K562 (cell line): ENCODE results near the gene ZNF549. TPM values are rescaled to one million over a fixed set of nuclear protein-coding genes. Genes with fewer than 3 reads are reported as not detected.

ENCODE experiments used
- ATAC-seq: fragments of 200-7000 bp; cut with Tn5 transposase; 3 replicates; pipeline ENCODE4 v1.9.1; 2020; ENCODE audit warnings: moderate library complexity
- BruUV-seq: library from RNA; stranded (reverse); fragments of 400-500 nt; replicated peaks from 2 replicates; lab custom pipeline; 2021; lab: Mats Ljungman, UMichigan
- CTCF ChIA-PET: fragments of 300-600 bp; formaldehyde crosslinking; extraction: SDS; loops from one replicate; lab custom pipeline; 2021; ENCODE audit warnings: low intra/inter-chr PET ratio; lab: Yijun Ruan, JAX
- POLR2A ChIA-PET: fragments of 300-600, 350-650 bp; sonication (Branson Sonifier 250); formaldehyde crosslinking; extraction: SDS; loops from one replicate; lab custom pipeline; 2021; ENCODE audit warnings: antibody characterized with exemption, inconsistent platforms; lab: Yijun Ruan, JAX
- DNase-seq, 4 experiments: peaks; one replicate each; pipeline versions ENCODE4 v3.0.0 to v3.0.0-alpha.2; 2011 to 2018; ENCODE audit warnings: low spot score in 3 of 4, mixed read lengths in 3 of 4; ENCODE audit errors: extremely low read depth in 1 of 4
- FAIRE-seq: peaks from 2 replicates; lab custom pipeline; 2011; peaks lifted over from hg19 to GRCh38; lab: Jason Lieb, UNC
- H2AFZ ChIP-seq: 2 replicates; pipeline ENCODE4 v1.6.0; 2011; ENCODE audit warnings: low read depth, low read length, control low read depth, inconsistent platforms
- H3K27ac ChIP-seq: fragments of 200-600 bp; 3 replicates; pipeline ENCODE4 v1.8.0; 2011; ENCODE audit warnings: low read depth, mild to moderate bottlenecking, control low read depth, inconsistent platforms, low read length, moderate library complexity, mixed read lengths; ENCODE audit errors: extremely low read depth
- H3K27me3 ChIP-seq, 2 experiments: fragments of 300-600 bp in 1 of 2; 2 replicates in 1 of 2; 3 replicates in 1 of 2; pipeline versions ENCODE4 v1.6.0 to v1.8.0; 2011; ENCODE audit warnings: inconsistent platforms in 2 of 2, low read length in 2 of 2, mild to moderate bottlenecking in 1 of 2, mixed read lengths in 1 of 2, moderate library complexity in 1 of 2; ENCODE audit not compliant: control insufficient read depth in 2 of 2, insufficient read depth in 2 of 2
- H3K36me3 ChIP-seq: fragments of 300-600 bp; 3 replicates; pipeline ENCODE4 v1.8.0; 2011; ENCODE audit warnings: mild to moderate bottlenecking, low read length, inconsistent platforms; ENCODE audit not compliant: control insufficient read depth, insufficient read depth
- H3K4me1 ChIP-seq, 2 experiments: fragments of 200-600 bp in 1 of 2; replicated peaks in 1 of 2; 2 replicates in 1 of 2; 3 replicates in 1 of 2; pipeline versions ENCODE4 v1.5.1 to v1.8.0; 2011; ENCODE audit warnings: inconsistent platforms in 2 of 2, low read length in 2 of 2, mild to moderate bottlenecking in 1 of 2, mixed read lengths in 1 of 2, moderate library complexity in 1 of 2; ENCODE audit not compliant: control insufficient read depth in 2 of 2, insufficient read depth in 2 of 2
- H3K4me2 ChIP-seq: 2 replicates; pipeline ENCODE4 v1.6.1; 2011; ENCODE audit warnings: low read length, control low read depth, inconsistent platforms, mixed read lengths; ENCODE audit not compliant: insufficient read depth
- H3K4me3 ChIP-seq: fragments of 200-600 bp; sonication (generic), shearing (Covaris generic); 2 replicates; pipeline ENCODE4 v1.5.1; 2016; ENCODE audit warnings: control low read depth, inconsistent platforms
- H3K79me2 ChIP-seq: fragments of 200-600 bp; 3 replicates; pipeline ENCODE4 v1.8.0; 2011; ENCODE audit warnings: low read length, inconsistent platforms; ENCODE audit not compliant: control insufficient read depth, insufficient read depth
- H3K9ac ChIP-seq, 2 experiments: 2 replicates each; pipeline versions ENCODE4 v1.6.0 to v1.6.1; 2011; ENCODE audit warnings: low read depth in 2 of 2, low read length in 2 of 2, control low read depth in 1 of 2, inconsistent platforms in 1 of 2, mild to moderate bottlenecking in 1 of 2, mixed read lengths in 1 of 2; ENCODE audit not compliant: insufficient read depth in 1 of 2
- H3K9me1 ChIP-seq: one replicate; pipeline ENCODE4 v1.6.0; 2011; ENCODE audit warnings: inconsistent platforms, mild to moderate bottlenecking, low read length, moderate library complexity; ENCODE audit not compliant: control insufficient read depth, insufficient read depth
- H3K9me3 ChIP-seq: replicated peaks from 2 replicates; pipeline ENCODE4 v1.5.1; 2011; ENCODE audit warnings: low read depth, low read length, inconsistent platforms; ENCODE audit not compliant: control insufficient read depth, insufficient read depth
- H4K20me1 ChIP-seq: replicated peaks from 2 replicates; pipeline ENCODE4 v1.6.1; 2011; ENCODE audit warnings: low read length, inconsistent platforms, mixed read lengths; ENCODE audit not compliant: control insufficient read depth, insufficient read depth
- CBFA2T3 ChIP-seq: fragments of 450-650 bp; IDR thresholded peaks from 2 replicates; pipeline ENCODE4 v1.6.1; 2017
- GTF3C2 ChIP-seq: IDR thresholded peaks from 3 replicates; pipeline ENCODE4 v1.6.1; 2011; ENCODE audit warnings: borderline replicate concordance, mild to moderate bottlenecking, moderate library complexity; ENCODE audit not compliant: insufficient read length; ENCODE audit errors: extremely low read depth
- KLF6 ChIP-seq: fragments of 250-450 bp; sonication (Bioruptor Pico); IDR thresholded peaks from 2 replicates; pipeline ENCODE4 v1.4.0; 2020; ENCODE audit warnings: mild to moderate bottlenecking, moderate library complexity, borderline replicate concordance
- MXI1 ChIP-seq: IDR thresholded peaks from 2 replicates; pipeline ENCODE4 v1.6.1; 2011; ENCODE audit warnings: low read depth, mild to moderate bottlenecking, improper control_type of control experiment, low read length
- NCOA4 ChIP-seq: fragments of 450-650 bp; IDR thresholded peaks from 2 replicates; pipeline ENCODE4 v1.6.1; 2018; ENCODE audit warnings: mild to moderate bottlenecking; ENCODE audit not compliant: partially characterized antibody
- NEUROD1 ChIP-seq: fragments of 150-350 bp; IDR thresholded peaks from 2 replicates; pipeline ENCODE4 v1.6.1; 2014; ENCODE audit warnings: borderline replicate concordance, low read length, low read depth; ENCODE audit not compliant: partially characterized antibody
- RBM22 ChIP-seq: fragments of 200-400 bp; formaldehyde crosslinking; IDR thresholded peaks from 2 replicates; pipeline ENCODE4 v1.6.1; 2018; ENCODE audit warnings: low read length, low read depth; ENCODE audit not compliant: poor library complexity, severe bottlenecking
- SRSF7 ChIP-seq: fragments of 200-400 bp; formaldehyde crosslinking; optimal IDR thresholded peaks from 2 replicates; pipeline ENCODE3; 2017; ENCODE audit warnings: mild to moderate bottlenecking, low read depth, low read length
- TFAM ChIP-seq: fragments of 250-450 bp; sonication (Bioruptor Pico); conservative IDR thresholded peaks from 2 replicates; pipeline ENCODE4 v1.5.0; 2021; ENCODE audit warnings: mild to moderate bottlenecking, moderate library complexity
- TRIM24 ChIP-seq, 2 experiments: fragments of 450-650 bp; IDR thresholded peaks; 2 replicates each; pipeline ENCODE4 v1.6.1; 2016
- ZFP91 ChIP-seq: sonication (generic); formaldehyde crosslinking; IDR thresholded peaks from 2 replicates; pipeline ENCODE4 v1.8.0; 2022; ENCODE audit warnings: mild to moderate bottlenecking, missing genetic modification reagents
- ZNF444 ChIP-seq: fragments of 250-450 bp; sonication (Bioruptor Pico); IDR thresholded peaks from 2 replicates; pipeline ENCODE4 v1.4.0; 2020; ENCODE audit warnings: mild to moderate bottlenecking, moderate library complexity
- ZNF668 ChIP-seq: fragments of 250-450 bp; sonication (Bioruptor Pico); IDR thresholded peaks from 2 replicates; pipeline ENCODE4 v1.8.0; 2022; ENCODE audit warnings: mild to moderate bottlenecking, inconsistent platforms
- in situ Hi-C: fragments of 300-500 bp; cut with MboI; formaldehyde crosslinking; loops from 4 replicates; pipeline ENCODE4 v1.15.0; 2018; ENCODE audit warnings: inconsistent platforms, mixed read lengths
- intact Hi-C: fragments of 100-400 bp; cut with micrococcal nuclease; formaldehyde crosslinking; loops from 2 replicates; pipeline ENCODE4 v1.14.2; 2022
- polyA plus RNA-seq, 8 experiments: library from polyadenylated mRNA; depleted of rRNA in 4 of 8; stranded (reverse) in 5 of 8; unstranded in 3 of 8; fragments of >200 nt; fragmentation: Nextera tagmentation in 2 of 8; fragmentation: Illumina TruSeq in 1 of 8; extraction: Ambion mirVana in 2 of 8; extraction: Trizol in 1 of 8; gene quantifications; 2 replicates each; pipeline versions ENCODE4 v1.2.1 to v1.2.3, GENCODE V29; 2011 to 2014; ENCODE audit warnings: inconsistent platforms in 1 of 8, missing spikeins in 1 of 8
- total RNA-seq, 7 experiments: library from RNA; depleted of rRNA in 6 of 7; stranded (reverse); fragments of >200 nt in 6 of 7; fragmentation: Illumina TruSeq in 2 of 7; extraction: Trizol in 2 of 7; gene quantifications; 2 replicates each; pipeline versions ENCODE4 v1.2.1 to v1.2.3, GENCODE V29; 2011 to 2021; ENCODE audit warnings: low replicate concordance in 1 of 7
- TF ChIP-seq, protein P1 (sequence below): fragments of 450-650 bp; IDR thresholded peaks from 2 replicates; pipeline ENCODE4 v1.7.0; 2016; ENCODE audit warnings: borderline replicate concordance
- TF ChIP-seq, protein P2 (sequence below): fragments of 250-450 bp; sonication (Bioruptor Pico); IDR thresholded peaks from 2 replicates; pipeline ENCODE4 v1.5.1; 2021; ENCODE audit warnings: mild to moderate bottlenecking

The ZNF549 gene
- total and polyA plus RNA-seq, 9 of the 15 experiments (the other 6 are each of a cell fraction or from before 2014, with no cell fraction given) = 0.03 to 0.68 (median 0.25) TPM

- Histone ChIP-seq H3K4me2 (no peak overlapping the region), H2AFZ (no peak overlapping the region), H3K79me2 (no peaks in the 10 kb centered on the region), H3K9me3 (peaks cover 20% of the 10 kb centered on the region), H3K27ac (no peak overlapping the region), H3K4me1 (no peaks in the 10 kb centered on the region), H3K36me3 (0 out of 3 replicates have a peak, but pooled peaks cover 3% of the 10 kb centered on the region), H3K9me1 (no peaks in the 10 kb centered on the region), H3K27me3 (no peaks in the 10 kb centered on the region), H3K9ac (no peak overlapping the region), H4K20me1 (no peaks in the 10 kb centered on the region), H3K4me3 (no peak overlapping the region)
- intact Hi-C loops = no loop called here
- ChIA-PET CTCF (no interaction called here), POLR2A (no interaction called here)
- no TSS peak for BruUV-seq
- no peak for FAIRE-seq
- no peak for DNase-seq
- in situ Hi-C loops = no loop called here
- ATAC-seq = no peak
- TF ChIP-seq NCOA4 = no peak
- no peak for TF ChIP-seq NEUROD1
- no peak for TF ChIP-seq KLF6 (CRISPR knock-in tag)
- TF ChIP-seq ZNF668 (CRISPR knock-in tag) = no peak
- TF ChIP-seq, protein P1, sequence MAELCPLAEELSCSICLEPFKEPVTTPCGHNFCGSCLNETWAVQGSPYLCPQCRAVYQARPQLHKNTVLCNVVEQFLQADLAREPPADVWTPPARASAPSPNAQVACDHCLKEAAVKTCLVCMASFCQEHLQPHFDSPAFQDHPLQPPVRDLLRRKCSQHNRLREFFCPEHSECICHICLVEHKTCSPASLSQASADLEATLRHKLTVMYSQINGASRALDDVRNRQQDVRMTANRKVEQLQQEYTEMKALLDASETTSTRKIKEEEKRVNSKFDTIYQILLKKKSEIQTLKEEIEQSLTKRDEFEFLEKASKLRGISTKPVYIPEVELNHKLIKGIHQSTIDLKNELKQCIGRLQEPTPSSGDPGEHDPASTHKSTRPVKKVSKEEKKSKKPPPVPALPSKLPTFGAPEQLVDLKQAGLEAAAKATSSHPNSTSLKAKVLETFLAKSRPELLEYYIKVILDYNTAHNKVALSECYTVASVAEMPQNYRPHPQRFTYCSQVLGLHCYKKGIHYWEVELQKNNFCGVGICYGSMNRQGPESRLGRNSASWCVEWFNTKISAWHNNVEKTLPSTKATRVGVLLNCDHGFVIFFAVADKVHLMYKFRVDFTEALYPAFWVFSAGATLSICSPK = no peak
- TF ChIP-seq RBM22 = no peak
- TF ChIP-seq ZNF444 = no peak
- TF ChIP-seq TRIM24 (IDR thresholded peaks at IDR 0.05) = no peak
- TF ChIP-seq, protein P2, sequence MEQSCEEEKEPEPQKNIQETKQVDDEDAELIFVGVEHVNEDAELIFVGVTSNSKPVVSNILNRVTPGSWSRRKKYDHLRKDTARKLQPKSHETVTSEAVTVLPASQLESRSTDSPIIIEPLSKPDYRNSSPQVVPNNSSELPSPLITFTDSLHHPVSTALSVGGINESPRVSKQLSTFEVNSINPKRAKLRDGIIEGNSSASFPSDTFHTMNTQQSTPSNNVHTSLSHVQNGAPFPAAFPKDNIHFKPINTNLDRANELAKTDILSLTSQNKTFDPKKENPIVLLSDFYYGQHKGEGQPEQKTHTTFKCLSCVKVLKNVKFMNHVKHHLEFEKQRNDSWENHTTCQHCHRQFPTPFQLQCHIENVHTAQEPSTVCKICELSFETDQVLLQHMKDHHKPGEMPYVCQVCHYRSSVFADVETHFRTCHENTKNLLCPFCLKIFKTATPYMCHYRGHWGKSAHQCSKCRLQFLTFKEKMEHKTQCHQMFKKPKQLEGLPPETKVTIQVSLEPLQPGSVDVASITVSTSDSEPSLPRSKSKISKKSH (CRISPR knock-in tag) = no peak
- TF ChIP-seq TFAM (CRISPR knock-in tag) = no peak
- no peak for TF ChIP-seq SRSF7
- TF ChIP-seq MXI1 = no peak
- TF ChIP-seq ZFP91 (CRISPR knock-in tag) = no peak
- no peak for TF ChIP-seq GTF3C2
- no peak for TF ChIP-seq CBFA2T3
These were observed 43.6 kb downstream of the ZNF549 start for GRCh38 chr19:57570707-57571106.
